Activated CD4-positive, CD25-positive, alpha-beta regulatory T cell treated with anti-CD3 and anti-CD28 coated beads, Interleukin-2, amount 50 U/mL, for 16 hours (primary cell): ENCODE measurements around the gene DCLK1.
"Not testable (repeated sequence)": the region's sequence is repeated elsewhere in the genome, so short reads cannot be mapped to it uniquely, and the experiment has no call there.

Source experiments
- DNase-seq: peaks from one replicate; pipeline ENCODE4 v3.0.0-alpha.2; 2020; ENCODE audit warnings: low read depth, low spot score

The DCLK1 gene

DNA sequence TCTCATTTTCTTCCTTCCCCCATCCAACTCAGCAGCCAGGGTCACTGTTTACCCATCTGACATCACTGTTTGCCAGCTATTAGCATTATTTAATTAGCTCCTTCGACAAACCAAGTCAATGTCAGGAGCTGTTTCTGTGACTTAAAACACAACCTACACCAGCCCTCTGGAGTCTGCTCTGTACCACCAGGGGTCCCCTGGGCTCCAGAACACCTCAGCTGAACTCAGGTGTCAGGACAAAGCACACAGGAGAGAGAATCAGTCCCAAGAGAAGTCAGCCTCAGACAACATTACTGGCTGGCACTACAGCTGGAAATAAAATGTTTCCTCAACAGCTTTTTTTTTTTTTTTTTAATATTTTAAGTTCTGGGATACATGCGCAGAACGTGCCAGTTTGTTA is 45.1 kb downstream of the DCLK1 start:
- no peak for DNase-seq

DNA sequence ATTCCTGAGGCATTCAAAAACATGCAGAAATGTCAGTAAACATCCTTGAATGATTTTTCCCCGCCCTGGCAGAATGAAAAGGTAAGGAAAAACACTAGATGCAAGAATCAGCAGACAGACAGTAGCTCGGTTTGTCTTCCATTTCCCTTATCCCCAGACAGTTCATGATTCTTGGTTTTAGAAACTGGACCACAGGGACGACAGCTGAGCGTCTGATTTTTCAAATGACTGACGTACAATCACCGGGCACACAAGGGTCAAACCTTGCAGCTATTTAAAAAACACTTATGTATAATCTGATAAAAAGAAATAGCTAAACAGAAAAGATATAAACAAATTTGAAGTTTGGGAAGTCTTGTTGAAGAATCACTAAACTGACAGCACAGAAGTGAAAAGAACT is 47.1 kb downstream of the DCLK1 start:
- DNase-seq: no peak

DNA sequence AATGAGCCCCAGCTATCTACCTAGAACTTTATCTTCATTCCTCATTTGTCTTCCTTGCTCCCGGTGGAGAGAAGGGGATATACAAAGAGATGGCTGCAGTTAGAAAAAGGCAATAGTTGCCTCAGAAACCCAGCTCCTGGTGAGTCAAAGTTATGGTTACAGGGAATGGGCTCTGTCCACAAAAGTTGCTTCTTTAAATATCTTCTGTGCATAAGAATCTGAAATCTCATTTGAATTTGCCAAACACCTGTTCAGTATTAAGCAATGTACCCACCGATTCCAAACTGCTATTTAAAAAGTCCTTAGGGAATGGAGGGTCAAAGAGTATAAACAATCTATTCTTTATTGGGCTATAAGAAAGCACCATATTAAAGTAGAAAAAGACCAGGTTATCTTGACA is 48.4 kb downstream of the DCLK1 start:
- DNase-seq: no peak

DNA sequence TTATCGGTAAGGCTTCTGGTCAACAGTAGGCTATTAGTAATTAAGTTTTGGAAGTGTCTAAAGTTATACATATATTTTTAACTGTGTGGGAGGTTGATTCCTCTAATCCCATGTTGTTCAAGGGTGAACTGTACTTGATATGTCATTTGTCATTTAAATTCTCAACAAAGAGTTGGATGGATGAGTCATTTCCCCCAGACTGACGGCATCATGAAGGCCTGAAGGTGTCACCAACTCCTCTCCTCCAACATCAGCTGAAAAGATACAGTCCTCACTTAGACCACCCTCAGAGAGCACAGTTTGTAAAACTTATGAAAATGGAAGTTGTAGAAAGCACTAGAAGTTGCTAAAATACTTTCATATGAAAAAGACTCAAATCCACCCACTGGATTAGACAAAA is 48.8 kb downstream of the DCLK1 start:
- no peak for DNase-seq

DNA sequence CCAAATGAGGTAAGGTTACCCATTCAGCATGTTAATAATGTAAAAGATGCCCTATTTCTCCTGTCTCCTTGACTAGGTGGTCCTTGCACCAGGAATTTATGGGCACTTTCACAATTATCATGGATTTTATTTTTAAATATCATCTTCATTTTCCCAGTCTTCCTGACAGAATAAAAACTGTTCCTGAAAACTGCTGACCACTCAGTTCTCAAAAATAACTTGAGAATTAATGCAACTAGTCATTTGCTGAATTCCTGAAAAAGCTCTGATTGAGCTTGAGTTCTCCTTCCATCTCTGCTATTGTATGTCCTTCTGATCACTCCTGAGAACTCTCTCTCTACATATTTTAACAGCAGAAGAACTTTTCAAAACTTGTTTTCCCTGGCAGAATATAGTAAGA is 55.0 kb downstream of the DCLK1 start:
- DNase-seq: no peak

DNA sequence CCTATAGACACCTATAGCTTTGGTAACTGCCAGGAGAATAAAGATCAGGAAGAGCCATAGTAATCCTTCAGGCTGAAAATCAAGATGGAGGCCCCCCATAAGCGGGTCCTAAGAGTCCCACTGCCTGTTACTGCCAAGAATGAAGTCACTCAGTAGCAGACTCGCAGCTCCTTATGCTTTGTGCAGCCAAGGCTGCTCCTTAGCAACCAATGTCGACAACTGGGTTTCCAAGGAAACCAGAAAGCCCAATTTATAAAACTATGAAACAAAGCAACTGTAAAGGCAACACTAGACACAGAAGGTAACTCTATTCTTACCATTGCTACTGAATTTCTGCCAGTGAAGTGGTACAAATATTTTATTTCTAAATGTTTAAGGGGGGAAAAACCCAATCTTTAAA is 56.5 kb downstream of the DCLK1 start:
- no peak for DNase-seq

DNA sequence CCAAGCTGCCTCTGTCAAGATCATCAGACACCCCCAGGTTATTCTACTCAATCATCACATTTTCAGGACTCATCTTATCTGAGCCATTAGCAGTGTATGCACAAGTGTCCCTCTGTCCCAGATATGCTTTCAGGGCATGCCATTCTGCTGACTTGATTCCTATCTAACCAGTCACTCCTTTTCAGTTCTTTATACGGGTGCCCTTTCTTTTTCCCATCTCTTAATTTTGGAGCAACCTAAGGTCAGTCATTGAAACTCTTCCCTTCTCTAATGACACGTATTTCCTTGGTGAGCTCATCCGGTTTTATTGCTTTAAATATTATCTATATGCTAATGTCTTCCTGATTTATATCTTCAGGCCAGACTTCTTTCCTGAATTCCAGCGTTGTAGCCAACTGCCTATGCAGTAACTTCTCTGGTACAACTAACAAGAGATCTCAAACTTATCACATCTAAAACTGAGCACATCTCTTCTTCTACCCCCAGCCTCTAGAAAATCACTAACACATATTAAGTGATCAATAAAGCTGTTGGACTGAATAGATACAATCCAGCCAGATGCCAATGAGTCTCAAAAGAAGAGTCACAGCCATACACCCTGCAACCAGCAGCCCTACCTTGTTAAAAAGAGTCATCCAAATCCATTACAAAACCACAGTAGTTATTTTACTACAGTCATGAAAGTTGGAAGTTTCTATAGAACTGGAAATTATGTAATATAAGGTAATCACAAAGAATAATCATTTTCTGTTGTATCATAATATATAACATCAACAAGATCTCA is 58.8 kb downstream of the DCLK1 start:
- no peak for DNase-seq

DNA sequence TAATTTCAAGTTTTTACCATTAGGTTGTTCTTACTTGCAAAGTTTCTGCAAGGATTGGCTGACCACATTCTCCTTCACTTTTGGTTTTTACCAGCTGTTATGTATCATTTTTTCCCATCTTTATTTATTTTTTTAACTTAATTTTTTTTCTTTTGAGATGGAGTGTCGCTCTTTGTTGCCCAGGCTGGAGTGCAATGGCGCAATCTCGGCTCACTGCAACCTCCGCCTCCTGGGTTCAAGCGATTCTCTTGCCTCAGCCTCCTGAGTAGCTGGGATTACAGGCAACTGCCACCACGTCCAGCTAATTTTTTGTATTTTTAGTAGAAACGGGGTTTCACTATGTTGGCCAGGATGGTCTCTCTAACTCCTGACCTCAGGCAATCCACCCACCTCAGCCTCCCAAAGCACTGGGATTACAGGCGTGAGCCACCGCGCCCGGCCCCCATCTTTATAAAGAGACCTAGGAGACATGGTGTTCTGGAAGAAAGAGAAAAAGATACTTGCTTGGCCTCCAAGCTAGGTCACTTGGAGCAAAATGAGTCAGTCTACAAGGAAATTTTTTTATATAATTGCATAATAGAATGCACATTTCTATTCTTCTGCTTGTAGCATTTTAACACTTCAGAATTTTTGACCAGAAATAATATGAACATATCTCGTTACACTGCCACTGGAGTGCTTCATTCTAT is 60.5 kb downstream of the DCLK1 start:
- DNase-seq: not testable (repeated sequence)

DNA sequence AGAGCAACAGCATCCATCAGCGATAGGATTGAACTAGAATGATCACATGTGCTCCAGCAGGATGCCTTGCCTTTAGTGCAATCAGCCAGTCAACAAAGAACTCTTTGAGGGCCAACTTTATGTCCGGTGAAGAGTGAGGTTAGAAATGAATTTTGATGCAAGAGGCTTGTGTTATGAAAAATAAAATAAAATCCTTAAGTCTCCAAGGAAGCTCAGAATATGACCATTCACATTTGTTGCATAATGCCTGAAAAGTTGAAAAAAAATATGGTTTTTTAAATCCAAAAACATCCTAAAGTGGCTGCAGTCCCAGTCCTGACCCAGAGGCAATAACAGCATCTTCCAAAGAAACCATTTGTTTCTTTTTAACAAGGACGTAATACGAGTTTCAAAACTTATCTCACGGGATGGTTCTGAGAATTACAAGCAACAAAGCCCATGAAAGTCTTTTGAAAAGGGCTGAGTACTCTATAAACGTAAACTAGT is 61.3 kb downstream of the DCLK1 start:
- no peak for DNase-seq

DNA sequence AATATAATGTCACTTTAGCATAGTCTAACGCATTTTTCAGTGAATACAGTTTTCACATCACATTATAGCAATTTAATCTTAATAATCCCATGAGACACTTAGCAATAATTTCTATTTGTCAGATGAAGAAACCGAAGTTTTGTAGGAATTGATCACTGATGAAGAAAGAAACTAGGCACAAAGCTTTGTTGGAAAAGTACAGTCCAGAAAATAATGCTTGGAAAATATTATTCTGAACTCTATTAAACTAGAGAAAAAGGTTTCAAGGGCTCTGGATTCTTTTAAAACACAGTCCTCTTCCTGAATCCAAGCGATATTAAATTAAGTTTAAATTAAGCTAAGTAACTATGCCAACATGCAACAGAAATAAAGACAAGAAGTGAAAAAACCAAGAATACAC is 62.2 kb downstream of the DCLK1 start:
- no peak for DNase-seq

DNA sequence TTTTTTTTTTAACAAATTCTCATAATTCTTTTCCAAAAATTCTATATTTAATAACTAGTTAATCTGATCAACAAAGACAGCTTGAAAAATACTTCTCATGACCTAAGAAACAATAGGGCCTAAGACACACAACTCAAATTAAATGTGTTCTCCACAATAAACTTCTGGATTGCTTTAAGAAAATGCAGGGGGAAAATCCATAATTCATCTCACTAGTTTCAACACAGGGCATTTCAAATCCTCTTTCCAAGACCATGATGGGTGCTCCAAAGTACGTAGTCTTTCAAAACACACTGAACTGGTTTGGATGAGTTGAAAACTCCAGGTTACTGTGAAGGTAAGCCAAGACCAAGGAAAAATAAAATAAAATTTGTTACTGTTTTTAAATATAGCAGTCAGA is 62.6 kb downstream of the DCLK1 start:
- DNase-seq: no peak

DNA sequence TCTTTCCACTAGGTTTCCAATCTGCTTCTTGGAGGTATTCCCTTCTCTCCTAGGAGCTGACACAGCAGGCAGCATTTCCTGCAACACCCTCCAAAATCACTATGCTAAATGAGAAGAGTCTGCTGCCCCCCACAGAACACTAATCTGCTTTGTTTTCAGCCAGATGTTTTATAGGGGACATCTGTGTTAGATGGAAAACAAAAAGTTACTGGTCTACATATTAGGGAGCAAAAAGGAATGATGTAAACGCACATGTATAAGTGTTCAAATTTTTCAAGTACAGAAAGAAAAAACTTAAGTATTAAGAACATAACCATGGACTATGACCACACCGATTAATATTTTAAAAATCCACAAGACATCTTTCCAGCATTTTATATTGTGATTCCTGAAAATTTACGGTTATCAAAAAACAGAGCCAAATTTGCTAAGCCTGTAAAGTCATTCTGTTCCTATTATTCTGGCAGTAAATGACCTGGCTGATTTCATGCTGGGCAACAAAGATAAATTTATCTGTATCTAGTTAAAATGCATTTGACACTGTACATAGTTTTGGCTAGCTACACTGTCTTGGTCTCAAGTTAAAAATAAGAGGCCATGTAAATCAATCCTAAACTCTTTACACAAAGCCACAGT is 63.3 kb downstream of the DCLK1 start:
- no peak for DNase-seq

DNA sequence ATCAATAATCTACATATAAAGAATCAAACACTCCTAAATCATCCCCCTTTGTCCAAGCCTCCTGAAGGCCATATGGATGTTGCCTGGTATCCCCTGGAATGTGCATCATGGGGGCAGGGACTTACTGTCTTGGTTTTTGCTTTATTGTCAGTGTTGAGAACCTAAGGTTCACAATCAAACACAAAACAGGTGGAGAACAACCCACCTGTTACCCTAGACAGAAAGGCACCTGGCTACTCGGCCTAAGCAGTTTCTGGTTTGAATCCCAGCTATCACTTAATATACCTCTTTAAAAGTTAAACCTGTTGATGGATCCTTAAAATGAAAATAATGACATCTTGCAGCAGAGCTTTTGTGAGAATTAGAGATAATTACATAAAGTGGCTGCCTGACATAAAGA is 68.9 kb downstream of the DCLK1 start:
- DNase-seq: no peak

DNA sequence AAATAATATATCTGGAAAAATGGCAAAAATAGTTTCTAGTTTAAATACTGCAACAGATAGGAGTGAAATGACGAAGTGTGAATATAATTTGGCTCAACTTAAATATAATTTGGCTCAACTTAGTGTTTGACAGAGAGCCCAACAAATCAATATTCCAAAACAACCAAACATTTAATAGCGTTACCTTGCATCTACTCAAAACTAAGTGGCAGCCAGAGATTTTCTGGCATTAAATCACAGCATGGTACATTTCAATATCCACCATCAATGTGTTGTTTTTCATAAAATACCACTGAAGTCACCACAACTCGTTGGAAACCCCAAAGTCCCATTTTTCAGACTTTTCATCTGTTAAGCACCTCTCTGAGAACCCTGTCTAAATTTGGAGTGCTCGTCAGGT is 69.6 kb downstream of the DCLK1 start:
- no peak for DNase-seq

DNA sequence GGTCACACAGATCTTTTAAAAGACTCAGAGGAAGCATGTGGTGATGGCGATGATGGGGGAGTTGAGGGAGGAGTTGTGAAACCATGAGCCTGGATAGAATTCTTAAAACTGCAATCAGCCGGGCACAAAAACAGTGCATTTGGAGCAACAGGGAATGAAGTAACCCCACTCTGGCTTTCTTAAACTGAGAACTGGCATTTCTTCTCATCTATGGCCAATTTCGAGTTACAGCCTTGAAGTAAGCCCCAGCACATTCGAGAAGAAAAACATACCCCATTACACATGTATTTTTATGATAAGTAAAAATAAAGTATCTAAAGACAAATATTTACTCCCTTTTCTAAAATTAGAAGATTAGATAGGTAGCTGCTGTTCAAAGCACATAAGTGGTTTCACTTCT is 70.1 kb downstream of the DCLK1 start:
- DNase-seq: no peak

DNA sequence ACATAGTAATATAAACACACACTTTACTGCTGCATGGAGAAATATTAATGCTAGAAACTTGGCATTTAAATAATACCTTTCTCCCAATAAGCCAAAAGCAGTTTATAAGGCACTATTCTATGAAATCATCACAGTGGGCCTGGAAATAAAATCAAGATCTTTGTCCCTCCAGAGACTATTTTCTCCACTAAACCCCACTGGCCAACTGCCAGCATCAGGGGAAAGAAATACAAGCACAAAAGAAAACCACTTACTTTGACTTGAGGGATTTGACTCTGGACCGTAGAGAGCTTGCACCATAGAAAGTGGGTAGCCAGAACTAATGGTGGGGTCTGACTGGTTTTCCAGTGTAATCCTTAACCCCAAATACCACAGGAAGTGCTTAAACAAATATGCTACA is 71.9 kb downstream of the DCLK1 start:
- DNase-seq: no peak

DNA sequence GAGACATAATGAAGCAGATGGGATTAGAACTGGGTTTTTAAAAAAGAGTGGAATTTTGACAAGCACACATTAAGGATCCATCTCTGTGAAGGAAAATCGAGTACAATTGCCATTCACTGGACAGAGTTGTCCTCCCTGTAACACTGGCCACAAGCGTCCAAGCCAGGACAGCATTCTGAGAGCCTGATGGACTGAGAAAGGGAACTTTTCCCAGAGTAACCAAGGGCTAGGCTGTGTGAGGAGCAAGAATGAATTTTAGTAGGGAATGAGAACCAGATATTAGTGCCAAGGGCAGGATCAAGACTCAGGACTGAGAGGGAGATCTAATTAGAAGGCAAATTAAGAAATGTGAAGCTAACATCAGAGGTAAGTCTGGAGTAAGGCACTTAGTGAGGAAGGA is 73.1 kb downstream of the DCLK1 start:
- no peak for DNase-seq

DNA sequence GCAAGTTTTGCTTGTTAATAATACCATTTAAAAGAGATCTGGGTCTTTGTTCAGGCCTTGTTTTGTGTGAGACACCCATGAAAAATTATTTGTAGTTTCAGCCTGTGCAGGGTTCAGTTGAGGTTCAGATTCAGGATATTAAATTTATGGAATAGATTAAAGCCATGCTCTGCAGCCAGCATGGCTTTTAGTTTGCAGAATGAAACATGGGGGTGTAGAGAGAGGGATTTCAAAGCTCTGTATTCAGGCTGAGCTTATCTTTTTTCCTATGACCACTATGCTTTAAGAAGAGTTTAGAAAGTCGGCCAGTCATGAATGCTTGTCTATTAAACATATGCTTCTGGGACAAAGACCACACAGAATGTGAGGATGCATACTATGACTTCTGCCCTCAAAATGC is 73.6 kb downstream of the DCLK1 start:
- DNase-seq: no peak

DNA sequence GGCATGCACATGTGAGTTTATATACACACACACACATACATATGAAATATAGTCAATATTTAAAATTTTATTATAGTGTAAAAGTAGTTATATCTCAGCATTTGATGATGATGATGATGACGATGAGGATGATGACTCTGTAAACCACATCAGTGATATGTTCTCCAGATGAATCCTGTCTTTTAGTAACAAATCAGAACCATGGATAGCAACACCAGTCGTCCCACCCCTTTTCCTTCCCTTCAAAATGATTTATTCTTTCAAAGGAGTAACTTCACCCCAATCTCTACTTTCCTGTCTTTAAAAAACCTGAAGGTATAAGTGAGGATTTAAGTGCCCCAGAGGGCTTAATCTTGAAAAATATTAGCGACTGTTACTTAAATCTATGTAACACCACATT is 74.1 kb downstream of the DCLK1 start:
- no peak for DNase-seq

DNA sequence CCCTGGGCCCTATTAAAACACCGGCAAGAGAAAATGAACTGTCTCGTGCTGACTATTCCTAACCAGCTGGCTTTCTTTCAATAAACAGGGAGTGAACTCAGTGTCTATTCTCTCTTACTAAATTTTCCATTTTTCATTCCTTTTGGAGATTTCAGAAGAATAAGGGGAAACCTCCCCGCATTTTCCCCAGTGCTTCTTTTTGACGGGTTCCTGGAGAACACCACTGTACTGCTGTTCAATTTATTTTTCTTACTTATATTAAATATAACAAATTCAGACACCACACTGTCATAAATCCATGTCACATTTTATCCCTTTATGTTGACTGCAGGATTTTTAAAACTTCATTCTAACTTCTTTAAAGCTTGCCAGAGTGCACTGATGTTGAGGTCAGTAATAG is 75.8 kb downstream of the DCLK1 start:
- no peak for DNase-seq

DNA sequence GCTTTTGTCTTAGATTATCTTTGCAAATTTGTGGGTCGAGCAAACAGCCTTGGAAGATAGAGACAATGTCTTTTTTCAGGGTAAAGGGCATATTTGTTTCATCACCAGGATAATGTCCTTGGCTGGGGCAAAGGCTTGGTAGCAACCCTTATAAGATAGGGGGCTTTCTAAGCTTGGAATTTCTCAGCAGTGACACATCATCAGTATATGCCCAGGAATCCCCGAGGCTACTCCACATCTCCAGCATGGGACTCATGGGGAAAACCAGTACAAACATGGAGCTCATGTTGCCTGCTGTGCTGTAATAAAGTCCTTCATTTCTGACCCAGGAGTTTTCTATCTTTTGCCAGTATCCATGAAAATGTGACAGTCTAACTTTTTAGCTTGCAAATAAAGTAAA is 77.1 kb downstream of the DCLK1 start:
- no peak for DNase-seq

DNA sequence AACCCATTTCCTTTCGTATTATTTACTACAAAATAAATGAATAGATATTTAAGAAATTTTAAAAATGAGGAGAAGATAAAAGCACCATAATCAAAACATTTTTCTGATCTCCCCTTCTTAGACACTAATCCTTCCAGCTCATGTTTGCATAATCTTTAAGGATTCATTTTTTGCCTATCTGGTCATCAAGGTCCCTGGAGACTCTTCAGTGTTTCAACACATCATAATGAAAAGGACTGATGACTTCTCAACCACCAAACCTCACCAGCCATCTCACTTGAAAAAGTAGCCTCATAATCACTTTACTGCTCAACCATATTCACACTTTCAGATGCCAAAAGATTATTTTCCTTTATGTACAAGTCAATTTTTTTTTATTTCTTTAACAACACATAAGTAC is 80.1 kb downstream of the DCLK1 start:
- DNase-seq: no peak

DNA sequence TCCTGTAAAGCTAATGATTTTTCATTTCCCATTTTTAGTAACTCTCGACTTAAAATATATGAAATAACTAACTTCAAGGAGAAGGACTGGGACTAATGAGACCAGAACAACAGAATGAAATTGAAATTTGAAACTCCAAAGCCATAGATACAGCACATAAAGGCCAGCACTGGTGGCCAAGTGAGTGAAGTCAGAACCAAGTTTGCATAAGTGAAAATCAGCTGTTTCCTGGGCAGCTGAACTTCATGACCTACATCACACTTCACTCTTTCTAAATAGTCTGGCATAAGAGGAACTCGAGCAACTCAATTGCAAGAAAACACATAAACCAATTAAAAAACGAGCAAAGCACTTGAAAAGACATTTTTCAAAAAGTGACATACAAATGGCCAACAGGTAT is 84.5 kb downstream of the DCLK1 start:
- no peak for DNase-seq
